Left lung (tissue), 10 donors: ENCODE results near the gene PMM2. TPM values are rescaled to one million over a fixed set of nuclear protein-coding genes. Genes with fewer than 3 reads are reported as not detected.

ENCODE experiments used
- ATAC-seq: fragments of 200-7000 bp; cut with Tn5 transposase; one replicate; pipeline ENCODE4 v1.9.1; 2020; ENCODE audit warnings: moderate library complexity
- DNase-seq, 4 donors: peaks; one replicate each; pipeline ENCODE4 v3.0.0-alpha.2; 2013 to 2020
- H3K27ac ChIP-seq, 2 donors: fragments of 200-600 bp; sonication (generic) in 1 of 2; one replicate each; pipeline versions ENCODE4 v1.5.0 to v1.8.0; 2020 to 2021
- H3K27me3 ChIP-seq, 2 donors: fragments of 200-600 bp; sonication (generic) in 1 of 2; one replicate each; pipeline versions ENCODE4 v1.5.0 to v1.8.0; 2020 to 2021
- H3K36me3 ChIP-seq, 2 donors: fragments of 200-600 bp; sonication (generic) in 1 of 2; one replicate each; pipeline versions ENCODE4 v1.5.0 to v1.8.0; 2020 to 2021
- H3K4me1 ChIP-seq, 2 donors: fragments of 200-600 bp; one replicate each; pipeline ENCODE4 v1.8.0; 2021
- H3K4me3 ChIP-seq, 2 donors: fragments of 200-600 bp; sonication (generic) in 1 of 2; one replicate each; pipeline versions ENCODE4 v1.5.0 to v1.8.0; 2020 to 2021; ENCODE audit warnings: mild to moderate bottlenecking in 1 of 2
- H3K9me3 ChIP-seq, 2 donors: fragments of 200-600 bp; sonication (generic) in 1 of 2; one replicate each; pipeline versions ENCODE4 v1.5.0 to v1.8.0; 2020 to 2021
- CTCF ChIP-seq, 2 donors: fragments of 200-600 bp; sonication (generic) in 1 of 2; IDR thresholded peaks; one replicate each; pipeline versions ENCODE4 v1.5.0 to v1.8.0; 2021; ENCODE audit warnings: antibody characterized with exemption in 2 of 2
- intact Hi-C, 2 donors: fragments of 100-400 bp; cut with DNase I; formaldehyde crosslinking; loops; one replicate each; pipeline versions ENCODE4 v1.11.2 to v1.14.2; 2022
- polyA plus RNA-seq, 6 donors: library from polyadenylated mRNA; unstranded; fragments of 120-200 nt; gene quantifications; one replicate each; pipeline ENCODE4 v1.2.1, GENCODE V29; 2013; ENCODE audit not compliant: insufficient read length in 6 of 6
- total RNA-seq, 2 donors: library from RNA; stranded (reverse); fragmentation: NEBNext Ultra II Directional; extraction: Animal tissue kit (Norgen Biotek cat#: 25700); gene quantifications; one replicate each; pipeline ENCODE4 v1.2.1, GENCODE V29; 2021
- donor health status: DM: no; HTN: yes; CAD: no.
- donor health status: DM: no; HTN: no; CAD: no.

The PMM2 gene
- total and polyA plus RNA-seq, 8 donors, result 19.2 to 38.2 (median 22.9) TPM

GRCh38 chr16:8893976-8894690, 96.5 kb downstream of the PMM2 start:
- H3K27ac ChIP-seq, result no peak overlapping the region
- no peaks in the 10 kb centered on the region for H3K9me3 ChIP-seq
- no peak overlapping the region for H3K4me3 ChIP-seq
- no peak for ATAC-seq
- intact Hi-C loops, result no loop called here
- H3K36me3 ChIP-seq, result peaks cover 6 to 100% of the 10 kb centered on the region in 2 donors
- DNase-seq, result no peak
- H3K27me3 ChIP-seq, result no peaks in the 10 kb centered on the region
- no peaks in the 10 kb centered on the region for H3K4me1 ChIP-seq
- no peak for TF ChIP-seq CTCF (IDR thresholded peaks at IDR 0.05)

GRCh38 chr16:8894736-8895334, 97.2 kb downstream of the PMM2 start:
- Histone ChIP-seq H3K4me3 (no peak overlapping the region), H3K36me3 (peaks cover 6 to 100% of the 10 kb centered on the region in 2 donors), H3K9me3 (no peaks in the 10 kb centered on the region), H3K27ac (no peak overlapping the region), H3K27me3 (no peaks in the 10 kb centered on the region), H3K4me1 (no peaks in the 10 kb centered on the region)
- DNase-seq (no peak), ATAC-seq (no peak)
- intact Hi-C loops, result no loop called here
- TF ChIP-seq CTCF (IDR thresholded peaks at IDR 0.05), result no peak

- H3K4me3 ChIP-seq, result no peak overlapping the region
- DNase-seq, result no peak
- peaks cover 9 to 100% of the 10 kb centered on the region in 2 donors for H3K36me3 ChIP-seq
- intact Hi-C loops, result no loop called here
- H3K27ac ChIP-seq, result no peak overlapping the region
- H3K9me3 ChIP-seq, result no peaks in the 10 kb centered on the region
- TF ChIP-seq CTCF (IDR thresholded peaks at IDR 0.05), result no peak
- no peak for ATAC-seq
- no peaks in the 10 kb centered on the region for H3K27me3 ChIP-seq
- no peaks in the 10 kb centered on the region for H3K4me1 ChIP-seq
These were observed 101.2 kb downstream of the PMM2 start for GRCh38 chr16:8898660-8899318.

Other genes with a start within 250 kb of the PMM2 start
- gene TMEM114, start 207.3 kb upstream of the PMM2 start, total RNA-seq, result not detected
- gene TMEM114, start 207.3 kb upstream of the PMM2 start, polyA plus RNA-seq, result not detected
- 10 to 100 TPM; 28.2 to 43.5 TPM for gene METTL22, start 176.1 kb upstream of the PMM2 start, total RNA-seq
- gene METTL22, start 176.1 kb upstream of the PMM2 start, polyA plus RNA-seq, result 10 to 100 TPM; 25.9 to 35.8 (median 29.4) TPM
- 10 to 100 TPM in 1 of 2 donors, 1 to 10 TPM in 1; 8.0 to 14.1 TPM for gene ABAT, start 123.2 kb upstream of the PMM2 start, total RNA-seq
- 10 to 100 TPM; 32.5 to 42.6 (median 37.2) TPM for gene ABAT, start 123.2 kb upstream of the PMM2 start, polyA plus RNA-seq
- 1 to 10 TPM; 8.8 to 9.8 TPM for gene TMEM186, start 200 bp upstream of the PMM2 start, total RNA-seq
- 10 to 100 TPM; 11.4 to 15.6 (median 12.9) TPM for gene TMEM186, start 200 bp upstream of the PMM2 start, polyA plus RNA-seq
- gene CARHSP1, start 71.2 kb downstream of the PMM2 start, total RNA-seq, result 10 to 100 TPM; 74.0 to 96.0 TPM
- 100 to 1,000 TPM in 1 of 6 donors, 10 to 100 TPM in 5; 85.2 to 114 (median 93.7) TPM for gene CARHSP1, start 71.2 kb downstream of the PMM2 start, polyA plus RNA-seq
- not detected for gene LITAFD, start 84.5 kb downstream of the PMM2 start, total RNA-seq
- under 1 TPM in 2 of 6 donors, not detected in 4; 0.18 to 0.27 TPM for gene LITAFD, start 84.5 kb downstream of the PMM2 start, polyA plus RNA-seq
- gene USP7, start 166.1 kb downstream of the PMM2 start, total RNA-seq, result 10 to 100 TPM; 70.4 to 98.4 TPM
- 100 to 1,000 TPM; 112 to 159 (median 128) TPM for gene USP7, start 166.1 kb downstream of the PMM2 start, polyA plus RNA-seq